Activated CD8-positive, alpha-beta T cell treated with anti-CD3 and anti-CD28 coated beads for 36 hours (primary cell): ENCODE data around the gene PRR11. TPM values are rescaled to one million over a fixed set of nuclear protein-coding genes. Genes with fewer than 3 reads are reported as not detected.

Source experiments
- ATAC-seq: fragments of 200-7000 bp; cut with Tn5 transposase; one replicate; pipeline ENCODE4 v1.10.0; 2021; ENCODE audit warnings: mild to moderate bottlenecking, moderate library complexity
- CTCF ChIA-PET: fragments of 350-600 bp; sonication (Branson Sonifier 250); formaldehyde crosslinking; loops from one replicate; lab custom pipeline; 2021; ENCODE audit warnings: antibody characterized with exemption; lab: Charles Lee
- POLR2A ChIA-PET: fragments of 350-600 bp; sonication (Branson Sonifier 250); formaldehyde crosslinking; loops from one replicate; lab custom pipeline; 2021; ENCODE audit warnings: antibody characterized with exemption; lab: Charles Lee
- DNase-seq: peaks from one replicate; pipeline ENCODE4 v3.0.0-alpha.2; 2020
- H3K27ac Mint-ChIP-seq: one replicate; pipeline ENCODE4 v1.8.0; 2021; ENCODE audit warnings: mild to moderate bottlenecking, mixed read lengths
- H3K27me3 Mint-ChIP-seq: one replicate; pipeline ENCODE4 v1.8.0; 2021; ENCODE audit warnings: mixed read lengths
- H3K36me3 Mint-ChIP-seq: one replicate; pipeline ENCODE4 v1.8.0; 2021; ENCODE audit warnings: low read depth, mixed read lengths
- H3K4me1 Mint-ChIP-seq: one replicate; pipeline ENCODE4 v1.8.0; 2021; ENCODE audit warnings: low read depth, mixed read lengths
- H3K4me3 Mint-ChIP-seq: one replicate; pipeline ENCODE4 v1.8.0; 2021; ENCODE audit warnings: mild to moderate bottlenecking, moderate library complexity, mixed read lengths
- H3K9me3 Mint-ChIP-seq: one replicate; pipeline ENCODE4 v1.8.0; 2021; ENCODE audit warnings: mixed read lengths
- intact Hi-C: fragments of 100-400 bp; cut with micrococcal nuclease; formaldehyde crosslinking; loops from one replicate; pipeline ENCODE4 v1.10.0; 2022
- total RNA-seq, 2 experiments: library from RNA; stranded (reverse); gene quantifications; one replicate each; pipeline ENCODE4 v1.2.3, GENCODE V29; 2021
- TF ChIP-seq, protein P1 (sequence below): fragments of 200-600 bp; IDR thresholded peaks from one replicate; pipeline ENCODE4 v1.8.0; 2022; ENCODE audit warnings: antibody characterized with exemption, mild to moderate bottlenecking

The PRR11 gene
- 10 to 100 TPM; 66.6 to 67.5 TPM for total RNA-seq

DNA sequence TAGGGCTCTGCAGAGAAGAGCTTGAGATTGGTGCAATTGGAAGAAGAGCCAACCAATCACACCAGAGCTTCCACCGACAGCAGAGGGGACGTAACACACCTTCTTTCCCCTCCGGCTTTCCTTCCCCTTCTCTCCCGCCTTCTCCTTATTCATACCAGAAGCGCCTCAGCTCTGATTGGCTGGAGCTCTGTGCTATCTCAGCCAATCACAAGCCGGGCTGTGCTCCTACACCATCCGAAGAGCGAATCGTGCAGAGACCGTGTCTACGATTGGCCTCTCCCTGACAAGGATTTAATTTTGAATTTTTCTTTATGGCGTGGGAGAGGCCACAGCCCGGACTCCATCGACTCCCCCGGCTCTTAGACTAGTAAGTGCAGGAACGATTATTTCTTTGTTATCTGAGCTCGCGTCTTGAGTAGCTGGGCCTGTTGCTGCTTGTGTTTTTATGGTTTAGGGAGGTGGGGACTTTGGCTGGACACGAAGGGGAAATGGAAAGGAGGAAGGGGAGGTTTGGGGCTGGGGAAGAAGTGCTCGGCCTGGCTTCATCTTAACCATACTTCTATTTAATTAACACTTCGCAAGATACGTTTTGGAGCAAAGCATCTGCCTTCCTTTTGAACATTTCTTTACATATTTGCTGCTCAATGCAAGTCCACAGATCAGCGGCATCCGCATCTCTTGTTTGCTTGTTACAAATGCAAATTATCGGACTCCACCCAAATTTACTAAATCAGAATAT lies at the start of gene PRR11:
TSS of gene PRR11 (plus strand) at position 308 of the 739 bp plus-strand sequence. CDS start 14,007 bp downstream, outside the sequence.
- H3K27ac Mint-ChIP-seq, result no peak within 1 kb of the TSS
- CTCF ChIA-PET, result interaction anchor here (0.6 to 1.6 kb wide), 4 partner anchors 10 to 285 kb away, joined by 3 to 4 read pairs (median 4); partner anchors contain the start of gene TRIM37
- no peak within 1 kb of the TSS for H3K4me3 Mint-ChIP-seq
- TF ChIP-seq, protein P1, sequence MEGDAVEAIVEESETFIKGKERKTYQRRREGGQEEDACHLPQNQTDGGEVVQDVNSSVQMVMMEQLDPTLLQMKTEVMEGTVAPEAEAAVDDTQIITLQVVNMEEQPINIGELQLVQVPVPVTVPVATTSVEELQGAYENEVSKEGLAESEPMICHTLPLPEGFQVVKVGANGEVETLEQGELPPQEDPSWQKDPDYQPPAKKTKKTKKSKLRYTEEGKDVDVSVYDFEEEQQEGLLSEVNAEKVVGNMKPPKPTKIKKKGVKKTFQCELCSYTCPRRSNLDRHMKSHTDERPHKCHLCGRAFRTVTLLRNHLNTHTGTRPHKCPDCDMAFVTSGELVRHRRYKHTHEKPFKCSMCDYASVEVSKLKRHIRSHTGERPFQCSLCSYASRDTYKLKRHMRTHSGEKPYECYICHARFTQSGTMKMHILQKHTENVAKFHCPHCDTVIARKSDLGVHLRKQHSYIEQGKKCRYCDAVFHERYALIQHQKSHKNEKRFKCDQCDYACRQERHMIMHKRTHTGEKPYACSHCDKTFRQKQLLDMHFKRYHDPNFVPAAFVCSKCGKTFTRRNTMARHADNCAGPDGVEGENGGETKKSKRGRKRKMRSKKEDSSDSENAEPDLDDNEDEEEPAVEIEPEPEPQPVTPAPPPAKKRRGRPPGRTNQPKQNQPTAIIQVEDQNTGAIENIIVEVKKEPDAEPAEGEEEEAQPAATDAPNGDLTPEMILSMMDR, result no peak
- no peaks in the 10 kb centered on the region for H3K27me3 Mint-ChIP-seq
- ATAC-seq (peak; percentile 90), DNase-seq (peak; percentile 97)
- peaks cover 30% of the 10 kb centered on the region for H3K4me1 Mint-ChIP-seq
- intact Hi-C loops, result loop anchor here (5.0 kb wide), 1 partner anchor 48 kb away; the partner anchor contains the start of gene TRIM37
- POLR2A ChIA-PET, result interaction anchor here (0.6 to 2.8 kb wide), 7 partner anchors 11 to 524 kb away, joined by 3 to 17 read pairs (median 3); partner anchors contain the start of gene TRIM37
- peaks cover 6% of the 10 kb centered on the region for H3K36me3 Mint-ChIP-seq
- H3K9me3 Mint-ChIP-seq, result no peaks in the 10 kb centered on the region

DNA sequence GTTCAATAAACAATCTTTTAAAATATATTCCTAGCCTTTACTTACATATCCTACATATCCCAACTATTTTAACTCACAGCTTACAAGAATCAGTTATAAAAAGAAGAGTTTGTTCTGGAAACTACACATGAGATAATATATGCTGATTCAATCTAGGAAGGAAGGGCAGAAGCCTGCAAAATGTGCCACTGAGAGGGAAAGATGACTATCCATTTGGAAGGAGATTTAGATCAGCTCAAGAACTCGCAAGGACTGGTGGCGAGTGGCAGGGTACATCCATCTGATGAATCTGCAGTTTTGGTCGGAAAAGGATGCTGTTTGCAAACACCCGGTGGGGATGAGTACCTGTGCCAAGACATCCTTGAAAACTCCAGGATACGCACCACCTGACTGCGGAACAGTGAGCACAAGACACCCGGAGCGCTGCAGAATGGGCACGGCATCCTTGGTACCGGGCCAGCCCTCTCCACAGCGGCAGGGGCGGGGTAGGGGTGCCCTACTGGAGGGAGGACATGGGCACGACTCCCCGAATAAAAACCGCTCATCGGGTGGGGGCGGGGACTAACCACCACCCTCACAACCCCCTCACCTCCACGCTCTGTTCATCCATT lies 49.6 kb upstream of the PRR11 start:
- POLR2A ChIA-PET, result interaction anchor here (0.6 to 3.6 kb wide), 17 partner anchors 11 to 541 kb away, joined by 3 to 17 read pairs (median 6); partner anchors contain the start of genes DHX40, PRR11, SKA2 and SMG8
- peak; percentile 81 for DNase-seq
- CTCF ChIA-PET, result interaction anchor here (1.2 kb wide), 1 partner anchor 49 kb away, joined by 4 read pairs; the partner anchor contains the start of genes PRR11 and SKA2
- TF ChIP-seq, protein P1, result no peak
- Mint-ChIP-seq H3K4me1 (peaks cover 45% of the 10 kb centered on the region), H3K27me3 (no peaks in the 10 kb centered on the region), H3K9me3 (no peaks in the 10 kb centered on the region), H3K4me3 (peak overlapping the region; percentile 99), H3K27ac (peak overlapping the region; percentile 91), H3K36me3 (peaks cover 25% of the 10 kb centered on the region)
- peak; percentile 40 for ATAC-seq
- intact Hi-C loops, result loop anchor here (5.0 to 10.0 kb wide), 2 partner anchors 51 to 771 kb away; partner anchors contain the start of genes PRR11 and SKA2

DNA sequence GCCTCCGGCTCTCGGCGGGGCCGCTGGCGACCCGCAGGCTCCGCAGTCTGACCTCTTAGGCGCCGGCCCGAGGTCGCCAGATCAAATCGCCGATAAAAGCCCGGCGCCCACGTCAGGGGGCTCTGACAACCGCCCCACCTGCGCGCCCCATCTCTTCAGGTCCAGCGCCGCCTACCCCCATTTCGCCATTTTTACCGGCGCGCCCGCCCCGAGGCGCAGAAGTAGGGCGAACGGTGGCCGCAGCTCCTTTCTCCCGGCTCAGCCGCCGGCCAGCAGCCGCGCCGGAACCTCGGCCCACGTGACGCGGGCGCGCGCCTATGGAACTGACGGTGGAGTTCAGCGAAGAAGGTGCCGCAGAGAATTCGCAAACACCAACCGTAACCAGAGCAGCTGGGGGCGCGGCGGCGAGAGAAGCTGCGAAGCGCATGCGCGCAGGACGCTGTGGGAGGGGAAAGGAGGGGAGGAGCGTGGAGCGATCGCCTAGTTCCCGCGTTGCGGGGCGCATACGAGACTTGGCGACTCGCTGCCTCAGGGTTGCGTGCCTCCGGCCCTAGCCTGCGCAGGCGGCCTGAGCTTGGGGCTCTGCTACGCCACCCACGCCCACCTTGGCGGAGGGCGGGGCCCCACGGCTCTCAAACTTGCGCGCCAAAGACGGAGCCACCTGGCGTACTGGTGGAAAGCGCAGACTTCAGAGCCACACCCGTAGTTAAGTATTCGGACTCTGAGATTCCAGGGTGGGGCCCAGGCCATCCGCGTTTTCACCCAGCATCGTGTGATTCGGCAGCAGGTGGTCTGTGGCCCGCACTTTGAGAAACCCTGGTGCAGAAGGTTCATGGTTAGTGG lies 48.9 kb upstream of the PRR11 start, which contains the start of gene TRIM37:
TSS of gene TRIM37 (minus strand) at position 418 of the 843 bp plus-strand sequence. CDS start 419 bp downstream, outside the sequence.
- POLR2A ChIA-PET, result interaction anchor here (0.6 to 3.6 kb wide), 24 partner anchors 11 to 734 kb away, joined by 3 to 17 read pairs (median 4); partner anchors contain the start of genes DHX40, PRR11, RAD51C and SKA2

DNA sequence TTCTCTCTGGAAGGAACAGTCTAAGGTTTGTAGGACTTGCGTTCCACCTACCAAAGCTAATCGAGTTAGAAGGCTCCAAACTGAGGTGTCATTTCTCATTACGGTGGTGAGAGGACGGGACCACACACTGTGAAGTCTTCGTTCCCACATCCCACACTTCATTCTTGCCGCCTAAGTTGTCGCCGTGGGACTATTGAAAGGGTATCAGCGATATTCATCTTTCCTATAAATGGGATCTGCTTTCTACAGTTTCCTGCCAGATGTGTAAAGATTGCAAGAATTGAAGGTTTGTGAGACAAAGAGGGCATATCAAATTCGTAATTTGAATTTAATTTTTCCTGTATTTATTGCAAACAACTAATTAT lies 48.3 kb upstream of the PRR11 start:
- CTCF ChIA-PET, result interaction anchor here (1.0 to 1.2 kb wide), 2 partner anchors 48 to 396 kb away, joined by 3 to 4 read pairs; partner anchors contain the start of genes PRR11 and SKA2
- DNase-seq, result no peak
- peak overlapping the region; percentile 99 for H3K4me3 Mint-ChIP-seq
- H3K9me3 Mint-ChIP-seq, result no peaks in the 10 kb centered on the region
- no peaks in the 10 kb centered on the region for H3K27me3 Mint-ChIP-seq
- H3K36me3 Mint-ChIP-seq, result peaks cover 27% of the 10 kb centered on the region
- intact Hi-C loops, result loop anchor here (5.0 to 10.0 kb wide), 2 partner anchors 50 to 772 kb away; partner anchors contain the start of genes PRR11 and SKA2
- peak; percentile 17 for ATAC-seq
- POLR2A ChIA-PET, result interaction anchor here (0.5 to 3.6 kb wide), 18 partner anchors 11 to 733 kb away, joined by 3 to 17 read pairs (median 6); partner anchors contain the start of genes PRR11, RAD51C, SKA2 and SMG8
- H3K27ac Mint-ChIP-seq, result peak overlapping the region; percentile 91
- H3K4me1 Mint-ChIP-seq, result peaks cover 45% of the 10 kb centered on the region
- TF ChIP-seq, protein P1, result no peak

More for the DNA sequence above, 48.9 kb upstream of the PRR11 start, which contains the start of gene TRIM37:
- DNase-seq, result peak; percentile 99
- CTCF ChIA-PET, result interaction anchor here (1.0 to 1.2 kb wide), 2 partner anchors 48 to 395 kb away, joined by 3 to 4 read pairs; partner anchors contain the start of genes PRR11 and SKA2
- Mint-ChIP-seq H3K36me3 (peaks cover 23% of the 10 kb centered on the region), H3K4me1 (peaks cover 47% of the 10 kb centered on the region), H3K4me3 (peak within 1 kb of the TSS; percentile 99), H3K9me3 (no peaks in the 10 kb centered on the region), H3K27ac (peak within 1 kb of the TSS; percentile 91), H3K27me3 (no peaks in the 10 kb centered on the region)
- intact Hi-C loops, result loop anchor here (5.0 to 10.0 kb wide), 2 partner anchors 51 to 772 kb away; partner anchors contain the start of genes PRR11 and SKA2
- TF ChIP-seq, protein P1, result no peak
- ATAC-seq, result peak; percentile 97
